HepG2 (cell line): ENCODE measurements around the gene OTOP3. TPM values are rescaled to one million over a fixed set of nuclear protein-coding genes. Genes with fewer than 3 reads are reported as not detected.

Experiments
- ARID2 ChIP-seq: sonication (generic); formaldehyde crosslinking; IDR thresholded peaks from 2 replicates; pipeline ENCODE4 v1.8.1; 2022; ENCODE audit warnings: mild to moderate bottlenecking, missing genetic modification reagents, borderline replicate concordance
- ARNT ChIP-seq: fragments of 450-650 bp; IDR thresholded peaks from 2 replicates; pipeline ENCODE4 v1.6.1; 2017
- ATF7 ChIP-seq, 2 experiments: fragments of 450-650 bp in 1 of 2; sonication (generic) in 1 of 2; formaldehyde crosslinking in 1 of 2; IDR thresholded peaks; 2 replicates each; pipeline versions ENCODE4 v1.4.0 to v1.6.1; 2016 to 2020; ENCODE audit warnings: antibody characterized with exemption in 1 of 2, mild to moderate bottlenecking in 1 of 2, missing genetic modification reagents in 1 of 2
- EEA1 ChIP-seq: sonication (generic); formaldehyde crosslinking; IDR thresholded peaks from 2 replicates; pipeline ENCODE4 v1.5.1; 2020; ENCODE audit warnings: mild to moderate bottlenecking, missing genetic modification reagents, borderline replicate concordance
- ISL2 ChIP-seq: sonication (generic); formaldehyde crosslinking; IDR thresholded peaks from 2 replicates; pipeline ENCODE4 v1.5.0; 2020; ENCODE audit warnings: missing genetic modification reagents
- RFX3 ChIP-seq: IDR thresholded peaks from 2 replicates; pipeline ENCODE4 v1.6.1; 2016; ENCODE audit warnings: missing biosample characterization, missing genetic modification reagents
- RFX5 ChIP-seq: IDR thresholded peaks from 2 replicates; pipeline ENCODE4 v1.6.1; 2011; ENCODE audit warnings: low read depth, low read length, improper control_type of control experiment
- SAFB2 ChIP-seq: sonication (generic); formaldehyde crosslinking; IDR thresholded peaks from 2 replicates; pipeline ENCODE4 v1.5.1; 2020; ENCODE audit warnings: missing genetic modification reagents, low read depth, mild to moderate bottlenecking, borderline replicate concordance
- SP1 ChIP-seq, 2 experiments: fragments of 450-650 bp in 1 of 2; sonication (generic) in 1 of 2; formaldehyde crosslinking in 1 of 2; IDR thresholded peaks; 2 replicates each; pipeline versions ENCODE4 v1.4.0 to v1.6.1; 2016 to 2020; ENCODE audit warnings: missing genetic modification reagents in 1 of 2
- SP2 ChIP-seq: sonication (generic); formaldehyde crosslinking; IDR thresholded peaks from 2 replicates; pipeline ENCODE4 v1.5.1; 2020; ENCODE audit warnings: mild to moderate bottlenecking, missing genetic modification reagents
- YEATS2 ChIP-seq: sonication (generic); formaldehyde crosslinking; IDR thresholded peaks from 2 replicates; pipeline ENCODE4 v1.4.0; 2020; ENCODE audit warnings: missing genetic modification reagents, borderline replicate concordance
- ZKSCAN8 ChIP-seq: IDR thresholded peaks from 2 replicates; pipeline ENCODE4 v1.6.1; 2016; ENCODE audit warnings: borderline replicate concordance, missing genetic modification reagents, missing compliant biosample characterization
- ZNF441 ChIP-seq: sonication (generic); formaldehyde crosslinking; IDR thresholded peaks from 2 replicates; pipeline ENCODE4 v1.7.0; 2021; ENCODE audit warnings: missing genetic modification reagents, borderline replicate concordance
- ZNF766 ChIP-seq: sonication (generic); formaldehyde crosslinking; IDR thresholded peaks from 2 replicates; pipeline ENCODE4 v1.5.0; 2020; ENCODE audit warnings: missing genetic modification reagents, borderline replicate concordance
- ZSCAN22 ChIP-seq: sonication (generic); formaldehyde crosslinking; IDR thresholded peaks from 2 replicates; pipeline ENCODE4 v1.4.0; 2020; ENCODE audit warnings: mild to moderate bottlenecking, missing genetic modification reagents
- polyA plus RNA-seq, 8 experiments: library from polyadenylated mRNA; depleted of rRNA in 3 of 8; stranded (reverse) in 7 of 8; unstranded in 1 of 8; fragments of >200 nt; fragmentation: Illumina TruSeq in 4 of 8; extraction: Trizol in 4 of 8; gene quantifications; 2 replicates each; pipeline versions ENCODE4 v1.2.1 to v1.2.3, GENCODE V29; 2011 to 2016; ENCODE audit warnings: low read depth in 4 of 8, missing spikeins in 1 of 8, mixed read lengths in 1 of 8; ENCODE audit not compliant: insufficient read depth in 1 of 8
- total RNA-seq, 5 experiments: library from RNA; depleted of rRNA; stranded (reverse); fragments of >200 nt; fragmentation: Illumina TruSeq; extraction: Trizol; gene quantifications; 2 replicates each; pipeline ENCODE4 v1.2.3, GENCODE V29; 2016; ENCODE audit warnings: low read depth in 1 of 5
- TF ChIP-seq, protein P1 (sequence below): IDR thresholded peaks from 2 replicates; pipeline ENCODE4 v1.6.1; 2016; ENCODE audit warnings: low read depth, missing genetic modification reagents, missing compliant biosample characterization
- TF ChIP-seq, protein P2 (sequence below): sonication (generic); formaldehyde crosslinking; IDR thresholded peaks from 2 replicates; pipeline ENCODE4 v1.4.0; 2020; ENCODE audit warnings: missing genetic modification reagents
- TF ChIP-seq, protein P3 (sequence below): sonication (generic); formaldehyde crosslinking; IDR thresholded peaks from 2 replicates; pipeline ENCODE4 v1.4.0; 2020; ENCODE audit warnings: mild to moderate bottlenecking, missing genetic modification reagents, borderline replicate concordance
- TF ChIP-seq, protein P4 (sequence below): sonication (generic); formaldehyde crosslinking; IDR thresholded peaks from 2 replicates; pipeline ENCODE4 v1.5.1; 2020; ENCODE audit warnings: missing genetic modification reagents, mild to moderate bottlenecking, borderline replicate concordance

OTOP3 gene
- total and polyA plus RNA-seq, 2 of the 13 experiments (the other 11 are each of a cell fraction or from before 2014, with no cell fraction given), result not detected

DNA sequence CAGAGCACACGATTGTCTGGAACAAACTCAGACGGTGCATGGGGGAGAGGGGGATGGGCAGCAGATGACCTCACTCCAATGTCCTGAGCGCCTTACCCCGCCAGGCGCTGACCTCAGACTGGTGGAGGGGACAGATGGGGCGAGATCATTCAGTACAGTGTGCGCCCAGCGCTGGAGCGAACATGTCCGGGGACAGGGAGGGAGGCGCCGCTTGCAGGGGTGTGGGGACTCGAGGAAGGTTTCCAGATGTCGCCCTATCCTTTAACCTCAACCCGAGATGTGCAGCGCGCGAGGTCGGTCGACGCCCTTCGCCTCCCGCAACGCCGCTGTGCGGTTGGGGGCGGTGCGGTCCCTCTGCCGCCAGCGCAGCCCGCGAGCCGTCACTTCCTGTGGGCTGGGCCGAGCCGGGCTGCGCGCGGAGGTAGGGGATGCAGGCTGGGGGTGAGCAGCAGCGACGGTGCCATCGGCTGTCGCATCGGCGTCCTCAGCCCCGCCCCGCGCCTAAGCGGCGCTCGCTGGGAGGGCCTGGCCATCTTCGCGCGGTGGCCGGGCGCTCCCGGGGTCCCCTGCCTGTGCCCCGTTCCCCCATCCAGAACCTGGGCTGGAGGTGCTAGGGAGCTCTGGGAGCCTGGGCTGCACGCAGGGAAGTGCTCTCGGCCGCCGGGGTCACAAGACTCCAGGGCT is 46.4 kb downstream of the OTOP3 start (continued):
- TF ChIP-seq ZNF766 (CRISPR knock-in tag), result no peak; the same call in 1 of the 2 replicates
- TF ChIP-seq, protein P1, sequence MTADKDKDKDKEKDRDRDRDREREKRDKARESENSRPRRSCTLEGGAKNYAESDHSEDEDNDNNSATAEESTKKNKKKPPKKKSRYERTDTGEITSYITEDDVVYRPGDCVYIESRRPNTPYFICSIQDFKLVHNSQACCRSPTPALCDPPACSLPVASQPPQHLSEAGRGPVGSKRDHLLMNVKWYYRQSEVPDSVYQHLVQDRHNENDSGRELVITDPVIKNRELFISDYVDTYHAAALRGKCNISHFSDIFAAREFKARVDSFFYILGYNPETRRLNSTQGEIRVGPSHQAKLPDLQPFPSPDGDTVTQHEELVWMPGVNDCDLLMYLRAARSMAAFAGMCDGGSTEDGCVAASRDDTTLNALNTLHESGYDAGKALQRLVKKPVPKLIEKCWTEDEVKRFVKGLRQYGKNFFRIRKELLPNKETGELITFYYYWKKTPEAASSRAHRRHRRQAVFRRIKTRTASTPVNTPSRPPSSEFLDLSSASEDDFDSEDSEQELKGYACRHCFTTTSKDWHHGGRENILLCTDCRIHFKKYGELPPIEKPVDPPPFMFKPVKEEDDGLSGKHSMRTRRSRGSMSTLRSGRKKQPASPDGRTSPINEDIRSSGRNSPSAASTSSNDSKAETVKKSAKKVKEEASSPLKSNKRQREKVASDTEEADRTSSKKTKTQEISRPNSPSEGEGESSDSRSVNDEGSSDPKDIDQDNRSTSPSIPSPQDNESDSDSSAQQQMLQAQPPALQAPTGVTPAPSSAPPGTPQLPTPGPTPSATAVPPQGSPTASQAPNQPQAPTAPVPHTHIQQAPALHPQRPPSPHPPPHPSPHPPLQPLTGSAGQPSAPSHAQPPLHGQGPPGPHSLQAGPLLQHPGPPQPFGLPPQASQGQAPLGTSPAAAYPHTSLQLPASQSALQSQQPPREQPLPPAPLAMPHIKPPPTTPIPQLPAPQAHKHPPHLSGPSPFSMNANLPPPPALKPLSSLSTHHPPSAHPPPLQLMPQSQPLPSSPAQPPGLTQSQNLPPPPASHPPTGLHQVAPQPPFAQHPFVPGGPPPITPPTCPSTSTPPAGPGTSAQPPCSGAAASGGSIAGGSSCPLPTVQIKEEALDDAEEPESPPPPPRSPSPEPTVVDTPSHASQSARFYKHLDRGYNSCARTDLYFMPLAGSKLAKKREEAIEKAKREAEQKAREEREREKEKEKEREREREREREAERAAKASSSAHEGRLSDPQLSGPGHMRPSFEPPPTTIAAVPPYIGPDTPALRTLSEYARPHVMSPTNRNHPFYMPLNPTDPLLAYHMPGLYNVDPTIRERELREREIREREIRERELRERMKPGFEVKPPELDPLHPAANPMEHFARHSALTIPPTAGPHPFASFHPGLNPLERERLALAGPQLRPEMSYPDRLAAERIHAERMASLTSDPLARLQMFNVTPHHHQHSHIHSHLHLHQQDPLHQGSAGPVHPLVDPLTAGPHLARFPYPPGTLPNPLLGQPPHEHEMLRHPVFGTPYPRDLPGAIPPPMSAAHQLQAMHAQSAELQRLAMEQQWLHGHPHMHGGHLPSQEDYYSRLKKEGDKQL (CRISPR knock-in tag), result no peak
- TF ChIP-seq RFX5, result 0 out of 2 replicates have a peak, but pooled peaks have one; percentile 36
- no peak for TF ChIP-seq ZSCAN22 (CRISPR knock-in tag)
- TF ChIP-seq ZNF441, result peak; percentile 75; the same call in 1 of the 2 replicates
- TF ChIP-seq ZKSCAN8 (CRISPR knock-in tag), result no peak
- TF ChIP-seq ARNT, result no peak
- TF ChIP-seq, protein P2, sequence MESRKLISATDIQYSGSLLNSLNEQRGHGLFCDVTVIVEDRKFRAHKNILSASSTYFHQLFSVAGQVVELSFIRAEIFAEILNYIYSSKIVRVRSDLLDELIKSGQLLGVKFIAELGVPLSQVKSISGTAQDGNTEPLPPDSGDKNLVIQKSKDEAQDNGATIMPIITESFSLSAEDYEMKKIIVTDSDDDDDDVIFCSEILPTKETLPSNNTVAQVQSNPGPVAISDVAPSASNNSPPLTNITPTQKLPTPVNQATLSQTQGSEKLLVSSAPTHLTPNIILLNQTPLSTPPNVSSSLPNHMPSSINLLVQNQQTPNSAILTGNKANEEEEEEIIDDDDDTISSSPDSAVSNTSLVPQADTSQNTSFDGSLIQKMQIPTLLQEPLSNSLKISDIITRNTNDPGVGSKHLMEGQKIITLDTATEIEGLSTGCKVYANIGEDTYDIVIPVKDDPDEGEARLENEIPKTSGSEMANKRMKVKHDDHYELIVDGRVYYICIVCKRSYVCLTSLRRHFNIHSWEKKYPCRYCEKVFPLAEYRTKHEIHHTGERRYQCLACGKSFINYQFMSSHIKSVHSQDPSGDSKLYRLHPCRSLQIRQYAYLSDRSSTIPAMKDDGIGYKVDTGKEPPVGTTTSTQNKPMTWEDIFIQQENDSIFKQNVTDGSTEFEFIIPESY (CRISPR knock-in tag), result peak; percentile 20; the same call in 1 of the 2 replicates
- TF ChIP-seq SP1 (IDR thresholded peaks at IDR 0.05), result no peak
- peak; percentile 79 for TF ChIP-seq SP1 (CRISPR knock-in tag; IDR thresholded peaks at IDR 0.05)
- peak; percentile 73; the same call in 1 of the 2 replicates for TF ChIP-seq YEATS2 (CRISPR knock-in tag)
- TF ChIP-seq, protein P3, sequence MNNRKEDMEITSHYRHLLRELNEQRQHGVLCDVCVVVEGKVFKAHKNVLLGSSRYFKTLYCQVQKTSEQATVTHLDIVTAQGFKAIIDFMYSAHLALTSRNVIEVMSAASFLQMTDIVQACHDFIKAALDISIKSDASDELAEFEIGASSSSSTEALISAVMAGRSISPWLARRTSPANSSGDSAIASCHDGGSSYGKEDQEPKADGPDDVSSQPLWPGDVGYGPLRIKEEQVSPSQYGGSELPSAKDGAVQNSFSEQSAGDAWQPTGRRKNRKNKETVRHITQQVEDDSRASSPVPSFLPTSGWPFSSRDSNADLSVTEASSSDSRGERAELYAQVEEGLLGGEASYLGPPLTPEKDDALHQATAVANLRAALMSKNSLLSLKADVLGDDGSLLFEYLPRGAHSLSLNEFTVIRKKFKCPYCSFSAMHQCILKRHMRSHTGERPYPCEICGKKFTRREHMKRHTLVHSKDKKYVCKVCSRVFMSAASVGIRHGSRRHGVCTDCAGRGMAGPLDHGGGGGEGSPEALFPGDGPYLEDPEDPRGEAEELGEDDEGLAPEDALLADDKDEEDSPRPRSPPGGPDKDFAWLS, result 0 out of 2 replicates have a peak, but pooled peaks have one; percentile 75
- TF ChIP-seq EEA1 (CRISPR knock-in tag), result 0 out of 2 replicates have a peak, but pooled peaks have one; percentile 92
- TF ChIP-seq ISL2, result peak; percentile 71
- peak; percentile 93 for TF ChIP-seq ARID2 (CRISPR knock-in tag)
- no peak for TF ChIP-seq RFX3
- TF ChIP-seq SP2 (CRISPR knock-in tag), result peak; percentile 73
- TF ChIP-seq, protein P4, sequence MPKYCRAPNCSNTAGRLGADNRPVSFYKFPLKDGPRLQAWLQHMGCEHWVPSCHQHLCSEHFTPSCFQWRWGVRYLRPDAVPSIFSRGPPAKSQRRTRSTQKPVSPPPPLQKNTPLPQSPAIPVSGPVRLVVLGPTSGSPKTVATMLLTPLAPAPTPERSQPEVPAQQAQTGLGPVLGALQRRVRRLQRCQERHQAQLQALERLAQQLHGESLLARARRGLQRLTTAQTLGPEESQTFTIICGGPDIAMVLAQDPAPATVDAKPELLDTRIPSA (CRISPR knock-in tag), result peak; percentile 96; the same call in 1 of the 2 replicates
- peak; percentile 61 for TF ChIP-seq ATF7 (IDR thresholded peaks at IDR 0.05)
- peak; percentile 90 for TF ChIP-seq ATF7 (CRISPR knock-in tag; IDR thresholded peaks at IDR 0.05)
- TF ChIP-seq SAFB2 (CRISPR knock-in tag), result peak; percentile 98
